CD4-positive, alpha-beta T cell (primary cell): ENCODE results near the gene CASP7. TPM values are rescaled to one million over a fixed set of nuclear protein-coding genes. Genes with fewer than 3 reads are reported as not detected.
A peak's percentile ranks its signal among the peaks of the same experiment; 100 is the strongest.

ENCODE experiments used
- ATAC-seq: fragments of 200-7000 bp; cut with Tn5 transposase; one replicate; pipeline ENCODE4 v1.10.0; 2022; ENCODE audit warnings: mild to moderate bottlenecking; ENCODE audit not compliant: poor library complexity
- CTCF ChIA-PET: fragments of 350-600 bp; sonication (Branson Sonifier 250); formaldehyde crosslinking; loops from one replicate; lab custom pipeline; 2021; ENCODE audit warnings: antibody characterized with exemption, inconsistent platforms; lab: Charles Lee
- POLR2A ChIA-PET: fragments of 350-600 bp; sonication (Branson Sonifier 250); formaldehyde crosslinking; loops from one replicate; lab custom pipeline; 2021; ENCODE audit warnings: antibody characterized with exemption, inconsistent platforms; lab: Charles Lee
- DNase-seq, 14 experiments: peaks; one replicate each; pipeline ENCODE4 v3.0.0-alpha.2; 2013 to 2020; ENCODE audit warnings: mixed read lengths in 2 of 14
- H3K27ac ChIP-seq, 2 donors: one replicate each; pipeline versions ENCODE4 v1.5.1 to v1.7.0; 2013; ENCODE audit warnings: low read length in 2 of 2, low read depth in 1 of 2, mild to moderate bottlenecking in 1 of 2
- H3K27me3 ChIP-seq, 2 experiments: 1 replicate in 1 of 2; 2 replicates in 1 of 2; pipeline versions ENCODE4 v1.6.1 to v1.7.0; 2013; ENCODE audit warnings: low read length in 2 of 2, control low read depth in 1 of 2, mild to moderate bottlenecking in 1 of 2, moderate library complexity in 1 of 2; ENCODE audit not compliant: insufficient read depth in 2 of 2, control insufficient read depth in 1 of 2
- H3K36me3 ChIP-seq: one replicate; pipeline ENCODE4 v1.6.1; 2013; ENCODE audit warnings: low read length, control low read depth; ENCODE audit not compliant: insufficient read depth
- H3K4me1 ChIP-seq: one replicate; pipeline ENCODE4 v1.6.1; 2013; ENCODE audit warnings: low read length, control low read depth; ENCODE audit not compliant: insufficient read depth
- H3K4me3 ChIP-seq: one replicate; pipeline ENCODE4 v1.5.1; 2013; ENCODE audit warnings: mild to moderate bottlenecking, low read length, moderate library complexity
- H3K9me3 ChIP-seq, 2 experiments: 1 replicate in 1 of 2; 2 replicates in 1 of 2; pipeline versions ENCODE4 v1.6.1 to v1.7.0; 2013; ENCODE audit warnings: low read length in 2 of 2, mild to moderate bottlenecking in 2 of 2, control low read depth in 1 of 2, moderate library complexity in 1 of 2; ENCODE audit not compliant: control insufficient read depth in 1 of 2, insufficient read depth in 1 of 2
- H3K27ac Mint-ChIP-seq: one replicate; pipeline ENCODE4 v1.8.0; 2020; ENCODE audit warnings: mixed read lengths
- H3K27me3 Mint-ChIP-seq: one replicate; pipeline ENCODE4 v1.8.0; 2021; ENCODE audit warnings: mixed read lengths
- H3K36me3 Mint-ChIP-seq: one replicate; pipeline ENCODE4 v1.8.0; 2021; ENCODE audit warnings: low read depth, mixed read lengths
- H3K4me1 Mint-ChIP-seq: one replicate; pipeline ENCODE4 v1.8.0; 2021; ENCODE audit warnings: low read depth, mixed read lengths
- H3K4me3 Mint-ChIP-seq: one replicate; pipeline ENCODE4 v1.8.0; 2020; ENCODE audit warnings: mild to moderate bottlenecking, mixed read lengths
- H3K9me3 Mint-ChIP-seq: one replicate; pipeline ENCODE4 v1.8.0; 2020; ENCODE audit warnings: mixed read lengths
- CTCF ChIP-seq: fragments of 200-600 bp; IDR thresholded peaks from one replicate; pipeline ENCODE4 v1.8.0; 2022; ENCODE audit warnings: antibody characterized with exemption, mild to moderate bottlenecking
- intact Hi-C, 2 experiments: fragments of 100-400 bp; cut with DNase I in 1 of 2; cut with micrococcal nuclease in 1 of 2; formaldehyde crosslinking; loops; one replicate each; pipeline versions ENCODE4 v1.15.1 to v1.9.0; 2023 to 2025; cut with DNase I, micrococcal nuclease
- total RNA-seq, 174 experiments: library from RNA in 2 of 174; stranded (reverse) in 2 of 174; gene quantifications; one replicate each; pipeline ENCODE4 v1.2.3 and lab custom pipeline; 2021 to 2026

The CASP7 gene
- total RNA-seq, 2 experiments from 2014 or later: 8.5 to 8.6 TPM

- POLR2A ChIA-PET: no interaction called here
- Mint-ChIP-seq H3K27ac (no peak overlapping the region), H3K4me1 (peaks cover 18% of the 10 kb centered on the region), H3K4me3 (no peak overlapping the region), H3K27me3 (no peaks in the 10 kb centered on the region), H3K36me3 (peaks cover 68% of the 10 kb centered on the region), H3K9me3 (no peaks in the 10 kb centered on the region)
- TF ChIP-seq CTCF: no peak
- ATAC-seq (no peak), DNase-seq (no peak)
- Histone ChIP-seq H3K4me1 (peaks cover 5% of the 10 kb centered on the region), H3K27me3 (no peaks in the 10 kb centered on the region), H3K36me3 (peaks cover 30% of the 10 kb centered on the region), H3K4me3 (no peak overlapping the region), H3K9me3 (no peaks in the 10 kb centered on the region), H3K27ac (no peak overlapping the region)
- CTCF ChIA-PET: no interaction called here
- intact Hi-C loops: no loop called here
These were observed 33.9 kb downstream of the CASP7 start for GRCh38 chr10:113713640-113713982.

- H3K9me3 Mint-ChIP-seq: no peaks in the 10 kb centered on the region
- H3K4me1 Mint-ChIP-seq: no peaks in the 10 kb centered on the region
- H3K4me1 ChIP-seq: no peaks in the 10 kb centered on the region
- no peaks in the 10 kb centered on the region for H3K9me3 ChIP-seq
- no peak overlapping the region for H3K27ac Mint-ChIP-seq
- no peaks in the 10 kb centered on the region for H3K27me3 Mint-ChIP-seq
- no peaks in the 10 kb centered on the region for H3K27me3 ChIP-seq
- peaks cover 83% of the 10 kb centered on the region for H3K36me3 Mint-ChIP-seq
- no peak overlapping the region for H3K4me3 Mint-ChIP-seq
- no peak overlapping the region for H3K4me3 ChIP-seq
- CTCF ChIA-PET: no interaction called here
- H3K36me3 ChIP-seq: peaks cover 32% of the 10 kb centered on the region
- POLR2A ChIA-PET: no interaction called here
- no peak for TF ChIP-seq CTCF
- DNase-seq: no peak
- H3K27ac ChIP-seq: no peak overlapping the region
- no peak for ATAC-seq
- intact Hi-C loops: no loop called here
These were observed 36.6 kb downstream of the CASP7 start for GRCh38 chr10:113716109-113716910.

GRCh38 chr10:113718969-113719822 lies 39.5 kb downstream of the CASP7 start:
- Histone ChIP-seq H3K27me3 (no peaks in the 10 kb centered on the region), H3K4me3 (no peak overlapping the region), H3K27ac (no peak overlapping the region), H3K36me3 (peaks cover 44% of the 10 kb centered on the region), H3K4me1 (no peaks in the 10 kb centered on the region), H3K9me3 (no peaks in the 10 kb centered on the region)
- no peaks in the 10 kb centered on the region for H3K4me1 Mint-ChIP-seq
- ChIA-PET CTCF (no interaction called here), POLR2A (no interaction called here)
- H3K27ac Mint-ChIP-seq: no peak overlapping the region
- peaks cover 88% of the 10 kb centered on the region for H3K36me3 Mint-ChIP-seq
- H3K27me3 Mint-ChIP-seq: no peaks in the 10 kb centered on the region
- H3K9me3 Mint-ChIP-seq: no peaks in the 10 kb centered on the region
- intact Hi-C loops: no loop called here
- ATAC-seq: no peak
- no peak for TF ChIP-seq CTCF
- H3K4me3 Mint-ChIP-seq: no peak overlapping the region
- peak in 1 of 14 experiments; percentile 15 for DNase-seq
